ENCODE results near the gene NR3C1. TPM values are rescaled to one million over a fixed set of nuclear protein-coding genes. Genes with fewer than 3 reads are reported as not detected.

The NR3C1 gene
- total RNA-seq, 2 donors from 2014 or later = 56.5 to 58.1 TPM

DNA sequence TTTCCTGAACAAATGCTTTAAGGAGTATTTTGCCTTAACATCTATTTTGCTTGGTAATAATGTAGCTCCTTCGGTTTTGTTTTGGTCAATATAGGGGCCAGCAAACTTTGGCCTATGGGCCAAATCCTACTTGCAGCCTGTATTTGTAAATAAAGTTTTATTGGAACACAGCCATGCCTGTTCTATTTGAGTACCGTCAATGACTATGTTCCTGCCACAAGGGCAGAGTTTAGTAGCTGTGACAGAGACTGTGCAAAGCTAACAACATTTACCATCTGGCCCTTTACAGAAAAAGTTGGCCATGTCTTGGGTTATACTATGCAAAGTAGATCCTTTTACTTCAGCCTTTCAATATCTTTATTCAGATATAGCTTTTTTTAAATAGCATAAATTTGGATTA lies 113.4 kb downstream of the NR3C1 start:
- DNase-seq (ENCODE audit: low spot score) (no peak), ATAC-seq (ENCODE audit: insufficient number of reproducible peaks, low FRiP score, low read depth) (no peak)
- Histone ChIP-seq H3K36me3 (peaks cover 12% of the 10 kb centered on the region), H3K27ac (no peak overlapping the region), H3K4me1 (ENCODE audit: control insufficient read depth in 1 of 2, low read depth in 2 of 2) (no peaks in the 10 kb centered on the region), H3K9me3 (no peaks in the 10 kb centered on the region), H3K4me3 (no peak overlapping the region), H3K27me3 (replicated peaks; ENCODE audit: insufficient read depth) (no peaks in the 10 kb centered on the region)
- TF ChIP-seq, protein P1, sequence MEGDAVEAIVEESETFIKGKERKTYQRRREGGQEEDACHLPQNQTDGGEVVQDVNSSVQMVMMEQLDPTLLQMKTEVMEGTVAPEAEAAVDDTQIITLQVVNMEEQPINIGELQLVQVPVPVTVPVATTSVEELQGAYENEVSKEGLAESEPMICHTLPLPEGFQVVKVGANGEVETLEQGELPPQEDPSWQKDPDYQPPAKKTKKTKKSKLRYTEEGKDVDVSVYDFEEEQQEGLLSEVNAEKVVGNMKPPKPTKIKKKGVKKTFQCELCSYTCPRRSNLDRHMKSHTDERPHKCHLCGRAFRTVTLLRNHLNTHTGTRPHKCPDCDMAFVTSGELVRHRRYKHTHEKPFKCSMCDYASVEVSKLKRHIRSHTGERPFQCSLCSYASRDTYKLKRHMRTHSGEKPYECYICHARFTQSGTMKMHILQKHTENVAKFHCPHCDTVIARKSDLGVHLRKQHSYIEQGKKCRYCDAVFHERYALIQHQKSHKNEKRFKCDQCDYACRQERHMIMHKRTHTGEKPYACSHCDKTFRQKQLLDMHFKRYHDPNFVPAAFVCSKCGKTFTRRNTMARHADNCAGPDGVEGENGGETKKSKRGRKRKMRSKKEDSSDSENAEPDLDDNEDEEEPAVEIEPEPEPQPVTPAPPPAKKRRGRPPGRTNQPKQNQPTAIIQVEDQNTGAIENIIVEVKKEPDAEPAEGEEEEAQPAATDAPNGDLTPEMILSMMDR (IDR thresholded peaks at IDR 0.05) = no peak

DNA sequence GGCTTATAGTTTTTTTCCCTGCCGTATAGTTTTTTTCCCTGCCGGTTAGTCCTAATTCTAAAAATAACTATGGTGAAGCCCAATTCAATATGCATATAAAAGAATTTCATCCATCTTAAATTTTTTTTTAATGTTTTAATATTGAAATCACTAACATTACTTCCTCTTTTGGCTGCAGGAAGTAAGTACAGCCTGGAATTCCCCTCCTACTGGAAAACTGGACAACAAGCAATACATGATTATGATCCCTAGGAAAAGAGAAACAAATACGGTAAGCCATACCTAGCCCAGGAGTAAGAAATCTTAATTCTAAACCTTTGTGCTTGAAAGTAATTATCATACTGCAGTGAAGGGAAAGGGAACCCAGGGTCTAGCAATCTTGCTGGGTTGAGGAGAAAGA lies 119.0 kb downstream of the NR3C1 start:
- Histone ChIP-seq H3K27me3 (replicated peaks; ENCODE audit: insufficient read depth) (no peaks in the 10 kb centered on the region), H3K36me3 (no peaks in the 10 kb centered on the region), H3K27ac (no peak overlapping the region), H3K4me3 (no peak overlapping the region), H3K9me3 (no peaks in the 10 kb centered on the region), H3K4me1 (ENCODE audit: control insufficient read depth in 1 of 2, low read depth in 2 of 2) (no peaks in the 10 kb centered on the region)
- ATAC-seq (ENCODE audit: insufficient number of reproducible peaks, low FRiP score, low read depth) = no peak
- DNase-seq (ENCODE audit: low spot score) = no peak
- TF ChIP-seq, protein P1 (IDR thresholded peaks at IDR 0.05) = no peak

DNA sequence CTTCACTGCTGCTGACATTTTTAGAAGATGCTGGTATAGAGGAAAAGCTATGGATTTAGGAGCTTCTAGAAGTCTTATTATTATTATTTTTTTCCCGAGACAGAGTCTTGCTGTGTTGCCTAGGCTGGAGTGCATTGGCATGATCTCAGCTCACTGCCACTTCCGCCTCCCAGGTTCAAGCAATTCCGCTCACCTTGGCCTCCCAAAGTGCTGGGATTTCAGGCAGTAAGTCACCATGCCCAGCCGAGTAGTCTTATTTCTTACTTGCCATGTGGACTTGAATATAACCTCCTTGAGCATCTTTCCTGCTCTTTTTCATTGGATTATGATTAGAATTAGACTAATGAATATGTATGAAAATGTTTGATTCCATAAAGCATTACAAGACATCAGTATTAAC lies 119.5 kb downstream of the NR3C1 start:
- Histone ChIP-seq H3K4me1 (ENCODE audit: control insufficient read depth in 1 of 2, low read depth in 2 of 2) (no peaks in the 10 kb centered on the region), H3K27me3 (replicated peaks; ENCODE audit: insufficient read depth) (no peaks in the 10 kb centered on the region), H3K27ac (no peak overlapping the region), H3K4me3 (no peak overlapping the region), H3K36me3 (no peaks in the 10 kb centered on the region), H3K9me3 (no peaks in the 10 kb centered on the region)
- ATAC-seq (ENCODE audit: insufficient number of reproducible peaks, low FRiP score, low read depth) (no peak), DNase-seq (ENCODE audit: low spot score) (no peak)
- TF ChIP-seq, protein P1 (IDR thresholded peaks at IDR 0.05) = no peak

DNA sequence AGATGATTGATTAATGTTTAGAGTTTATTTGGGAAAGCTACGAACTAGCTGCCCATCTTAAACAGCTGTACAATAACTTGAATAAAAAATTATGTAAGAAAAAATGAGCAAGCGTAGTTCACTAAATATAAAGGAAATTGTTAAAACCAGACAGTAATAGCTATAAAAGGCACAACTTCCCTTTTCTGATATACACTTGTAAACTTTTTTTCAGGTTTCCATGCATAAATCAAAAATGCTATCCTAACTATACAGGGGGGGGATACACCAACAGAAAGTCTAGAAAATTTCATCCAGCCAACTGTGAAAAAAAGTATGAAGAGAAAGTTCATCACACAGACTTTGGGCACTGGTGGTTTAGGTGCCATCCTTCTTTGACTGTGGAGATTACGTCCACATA lies 122.3 kb downstream of the NR3C1 start:
- TF ChIP-seq, protein P1 (IDR thresholded peaks at IDR 0.05) = no peak
- no peaks in the 10 kb centered on the region for H3K9me3 ChIP-seq
- H3K27ac ChIP-seq = no peak overlapping the region
- H3K4me1 ChIP-seq (ENCODE audit: control insufficient read depth in 1 of 2, low read depth in 2 of 2) = no peaks in the 10 kb centered on the region
- no peaks in the 10 kb centered on the region for H3K36me3 ChIP-seq
- DNase-seq (ENCODE audit: low spot score) (no peak), ATAC-seq (ENCODE audit: insufficient number of reproducible peaks, low FRiP score, low read depth) (no peak)
- no peak overlapping the region for H3K4me3 ChIP-seq
- no peaks in the 10 kb centered on the region for H3K27me3 ChIP-seq (replicated peaks; ENCODE audit: insufficient read depth)

DNA sequence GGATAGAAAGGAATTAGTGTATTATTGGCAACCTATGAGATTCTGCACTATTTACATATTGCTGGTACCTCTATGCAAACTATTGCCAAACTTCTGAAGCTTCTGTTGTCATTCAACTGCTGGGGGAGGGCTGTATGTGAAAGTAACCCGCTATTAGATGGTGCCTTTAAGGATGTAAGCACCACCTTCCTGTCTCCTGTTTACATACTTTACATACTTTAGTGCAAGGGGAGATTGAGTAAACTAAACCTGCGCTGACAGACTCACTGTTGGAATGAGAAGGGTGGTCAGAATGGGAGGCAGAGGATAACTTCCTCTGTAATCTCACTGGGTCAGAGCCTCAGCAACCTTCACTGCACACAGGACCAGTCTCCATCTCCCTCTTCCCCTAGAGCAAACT lies 123.8 kb downstream of the NR3C1 start:
- Histone ChIP-seq H3K9me3 (no peaks in the 10 kb centered on the region), H3K36me3 (no peaks in the 10 kb centered on the region), H3K27ac (no peak overlapping the region)

More for the DNA sequence above, 123.8 kb downstream of the NR3C1 start:
- H3K4me1 ChIP-seq (ENCODE audit: control insufficient read depth in 1 of 2, low read depth in 2 of 2) = no peaks in the 10 kb centered on the region
- ATAC-seq (ENCODE audit: insufficient number of reproducible peaks, low FRiP score, low read depth) = no peak
- TF ChIP-seq, protein P1 (IDR thresholded peaks at IDR 0.05) = no peak
- no peak overlapping the region for H3K4me3 ChIP-seq
- H3K27me3 ChIP-seq (replicated peaks; ENCODE audit: insufficient read depth) = no peaks in the 10 kb centered on the region
- DNase-seq (ENCODE audit: low spot score) = no peak
